Trophoblast cell (in vitro differentiated cells and primary cell): ENCODE data around the gene ANKRD30B.
"Not testable (repeated sequence)": the region's sequence is repeated elsewhere in the genome, so short reads cannot be mapped to it uniquely, and the experiment has no call there.

Experiments used
- DNase-seq, 2 donors: peaks; one replicate each; pipeline ENCODE4 v3.0.0-alpha.2; 2016
- H2AFZ ChIP-seq: 2 replicates; pipeline ENCODE4 v1.6.1; 2013; ENCODE audit warnings: low read length, moderate library complexity, mild to moderate bottlenecking; ENCODE audit not compliant: insufficient read depth, poor library complexity
- H2AK5ac ChIP-seq: 2 replicates; pipeline ENCODE4 v1.6.1; 2013; ENCODE audit warnings: mild to moderate bottlenecking, low read length
- H2BK120ac ChIP-seq: 2 replicates; pipeline ENCODE4 v1.6.1; 2013; ENCODE audit warnings: low read length, mild to moderate bottlenecking, moderate library complexity; ENCODE audit not compliant: insufficient read depth, poor library complexity
- H2BK12ac ChIP-seq: 2 replicates; pipeline ENCODE4 v1.6.1; 2013; ENCODE audit warnings: mild to moderate bottlenecking, low read length, moderate library complexity
- H2BK5ac ChIP-seq: 2 replicates; pipeline ENCODE4 v1.6.1; 2013; ENCODE audit warnings: low read length, low read depth, moderate library complexity, mild to moderate bottlenecking; ENCODE audit not compliant: poor library complexity
- H3K14ac ChIP-seq: 2 replicates; pipeline ENCODE4 v1.6.1; 2013; ENCODE audit warnings: mild to moderate bottlenecking, low read length
- H3K18ac ChIP-seq: 2 replicates; pipeline ENCODE4 v1.6.1; 2013; ENCODE audit warnings: mild to moderate bottlenecking, low read length
- H3K23ac ChIP-seq: 2 replicates; pipeline ENCODE4 v1.6.1; 2013; ENCODE audit warnings: low read length
- H3K27ac ChIP-seq: 2 replicates; pipeline ENCODE4 v1.5.1; 2013; ENCODE audit warnings: low read depth, mild to moderate bottlenecking, inconsistent platforms, low read length, moderate library complexity
- H3K27me3 ChIP-seq: 2 replicates; pipeline ENCODE4 v1.6.1; 2013; ENCODE audit warnings: inconsistent platforms, mild to moderate bottlenecking, low read length, moderate library complexity; ENCODE audit not compliant: insufficient read depth
- H3K36me3 ChIP-seq, 2 experiments: 1 replicate in 1 of 2; 2 replicates in 1 of 2; pipeline ENCODE4 v1.6.1; 2013; ENCODE audit warnings: low read length in 2 of 2, mild to moderate bottlenecking in 2 of 2, moderate library complexity in 1 of 2; ENCODE audit not compliant: insufficient read depth in 2 of 2, control insufficient read depth in 1 of 2
- H3K4ac ChIP-seq: 2 replicates; pipeline ENCODE4 v1.6.1; 2013; ENCODE audit warnings: low read depth, mild to moderate bottlenecking, low read length, moderate library complexity
- H3K4me1 ChIP-seq, 2 experiments: 1 replicate in 1 of 2; 2 replicates in 1 of 2; pipeline ENCODE4 v1.6.1; 2013; ENCODE audit warnings: low read length in 2 of 2, mild to moderate bottlenecking in 2 of 2, moderate library complexity in 1 of 2; ENCODE audit not compliant: insufficient read depth in 2 of 2, control insufficient read depth in 1 of 2
- H3K4me2 ChIP-seq: 2 replicates; pipeline ENCODE4 v1.6.1; 2013; ENCODE audit warnings: inconsistent platforms, mild to moderate bottlenecking, low read length, moderate library complexity
- H3K4me3 ChIP-seq: 2 replicates; pipeline ENCODE4 v1.5.1; 2013; ENCODE audit warnings: mild to moderate bottlenecking, low read depth, low read length, inconsistent platforms
- H3K79me1 ChIP-seq: one replicate; pipeline ENCODE4 v1.6.1; 2013; ENCODE audit warnings: low read length
- H3K79me2 ChIP-seq: 2 replicates; pipeline ENCODE4 v1.6.1; 2013; ENCODE audit warnings: low read length, mild to moderate bottlenecking; ENCODE audit not compliant: control insufficient read depth, insufficient read depth, poor library complexity
- H3K9ac ChIP-seq: 2 replicates; pipeline ENCODE4 v1.6.1; 2013; ENCODE audit warnings: mild to moderate bottlenecking, low read length
- H3K9me3 ChIP-seq: 2 replicates; pipeline ENCODE4 v1.6.1; 2013; ENCODE audit warnings: low read depth, mild to moderate bottlenecking, control low read depth, inconsistent platforms, low read length; ENCODE audit not compliant: insufficient read depth
- H4K12ac ChIP-seq: 2 replicates; pipeline ENCODE4 v1.6.1; 2013; ENCODE audit warnings: low read depth, mild to moderate bottlenecking, low read length, moderate library complexity
- H4K8ac ChIP-seq: 2 replicates; pipeline ENCODE4 v1.6.1; 2013; ENCODE audit warnings: low read depth, mild to moderate bottlenecking, low read length, moderate library complexity
- H4K91ac ChIP-seq: one replicate; pipeline ENCODE4 v1.6.1; 2013; ENCODE audit warnings: low read depth, mild to moderate bottlenecking, low read length, moderate library complexity
- WGBS: extraction: QIAGEN DNeasy Blood & Tissue Kit; methylation state at CpG from one replicate; pipeline ENCODE4 v1.1.7; 2013; ENCODE audit warnings: missing lambda C conversion rate; ENCODE audit not compliant: insufficient read length, insufficient coverage; ENCODE audit errors: extremely low coverage; 5-methylcytosine and 5-hydroxymethylcytosine counted together

Gene ANKRD30B

DNA sequence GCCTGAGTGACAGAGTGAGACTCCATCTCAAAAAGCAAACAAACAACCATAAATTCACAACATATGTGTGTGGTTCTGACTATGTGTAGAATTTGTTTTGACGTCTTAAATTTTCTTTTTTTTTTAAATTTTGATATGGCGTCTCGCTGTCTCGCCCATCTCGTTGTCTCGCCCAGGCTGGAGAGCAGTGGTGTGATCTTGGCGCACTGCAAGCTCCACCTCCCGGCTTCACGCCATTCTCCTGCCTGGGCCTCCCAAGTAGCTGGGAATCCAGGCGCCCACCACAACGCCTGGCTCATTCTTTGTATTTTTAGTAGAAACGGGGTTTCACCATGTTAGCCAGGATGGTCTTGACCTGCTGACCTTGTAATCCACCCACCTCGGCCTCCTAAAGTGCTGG, 63.1 kb downstream of the ANKRD30B start:
- H4K91ac ChIP-seq, H3K23ac ChIP-seq, H2BK5ac ChIP-seq, H3K4me3 ChIP-seq, H4K8ac ChIP-seq, H4K12ac ChIP-seq, H3K36me3 ChIP-seq, H2AK5ac ChIP-seq, H3K4ac ChIP-seq, H2AFZ ChIP-seq, H3K9ac ChIP-seq, DNase-seq, H3K9me3 ChIP-seq, H3K27me3 ChIP-seq, H3K14ac ChIP-seq, H2BK12ac ChIP-seq, H3K79me2 ChIP-seq, H3K4me2 ChIP-seq, H3K4me1 ChIP-seq, H3K79me1 ChIP-seq, H3K27ac ChIP-seq, H2BK120ac ChIP-seq, H3K18ac ChIP-seq: not testable (repeated sequence)
- no CpG with 5 or more reads among the region's 13 CpGs for WGBS

GRCh38 chr18:14826972-14827632, 79.1 kb downstream of the ANKRD30B start:
- WGBS = no CpG with 5 or more reads among the region's 2 CpGs

GRCh38 chr18:14841607-14842006, 93.6 kb downstream of the ANKRD30B start:
- H3K27ac ChIP-seq, H3K4me1 ChIP-seq, H3K4me2 ChIP-seq, H3K79me2 ChIP-seq, H3K4ac ChIP-seq, H3K79me1 ChIP-seq, H3K27me3 ChIP-seq, H2BK120ac ChIP-seq, DNase-seq, H3K18ac ChIP-seq, H3K14ac ChIP-seq, H2BK12ac ChIP-seq, H3K36me3 ChIP-seq, H4K8ac ChIP-seq, H4K91ac ChIP-seq, H3K9me3 ChIP-seq, H3K4me3 ChIP-seq, H2AFZ ChIP-seq, H4K12ac ChIP-seq, H3K23ac ChIP-seq, H3K9ac ChIP-seq, H2AK5ac ChIP-seq, H2BK5ac ChIP-seq: not testable (repeated sequence)
- no CpG with 5 or more reads among the region's 2 CpGs for WGBS

More at GRCh38 chr18:14826972-14827632, 79.1 kb downstream of the ANKRD30B start:
- not testable (repeated sequence) for H2BK120ac ChIP-seq, H2BK12ac ChIP-seq, DNase-seq, H3K79me1 ChIP-seq, H2AK5ac ChIP-seq, H4K12ac ChIP-seq, H3K4me2 ChIP-seq, H3K23ac ChIP-seq, H3K9me3 ChIP-seq, H4K8ac ChIP-seq, H3K27me3 ChIP-seq, H2BK5ac ChIP-seq, H3K18ac ChIP-seq, H3K79me2 ChIP-seq, H3K9ac ChIP-seq, H3K4ac ChIP-seq, H3K14ac ChIP-seq, H2AFZ ChIP-seq, H3K4me3 ChIP-seq, H4K91ac ChIP-seq, H3K36me3 ChIP-seq, H3K27ac ChIP-seq, H3K4me1 ChIP-seq

DNA sequence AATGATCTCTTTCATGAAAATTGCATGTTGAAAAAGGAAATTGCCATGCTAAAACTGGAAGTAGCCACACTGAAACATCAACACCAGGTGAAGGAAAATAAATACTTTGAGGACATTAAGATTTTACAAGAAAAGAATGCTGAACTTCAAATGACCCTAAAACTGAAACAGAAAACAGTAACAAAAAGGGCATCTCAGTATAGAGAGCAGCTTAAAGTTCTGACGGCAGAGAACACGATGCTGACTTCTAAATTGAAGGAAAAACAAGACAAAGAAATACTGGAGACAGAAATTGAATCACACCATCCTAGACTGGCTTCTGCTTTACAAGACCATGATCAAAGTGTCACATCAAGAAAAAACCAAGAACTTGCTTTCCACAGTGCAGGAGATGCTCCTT, 103.6 kb downstream of the ANKRD30B start:
- H4K8ac ChIP-seq, H2AFZ ChIP-seq, H2BK5ac ChIP-seq, H3K14ac ChIP-seq, H4K91ac ChIP-seq, H3K4ac ChIP-seq, H2BK120ac ChIP-seq, H3K79me2 ChIP-seq, H3K27me3 ChIP-seq, H4K12ac ChIP-seq, DNase-seq, H3K36me3 ChIP-seq, H3K4me1 ChIP-seq, H3K27ac ChIP-seq, H3K9me3 ChIP-seq, H3K4me2 ChIP-seq, H3K23ac ChIP-seq, H3K9ac ChIP-seq, H3K4me3 ChIP-seq, H3K18ac ChIP-seq, H3K79me1 ChIP-seq, H2BK12ac ChIP-seq, H2AK5ac ChIP-seq: not testable (repeated sequence)
- no CpG with 5 or more reads among the region's 2 CpGs for WGBS
